Fibroblast of the aortic adventitia (primary cell): ENCODE data around the gene ENPP3. TPM values are rescaled to one million over a fixed set of nuclear protein-coding genes. Genes with fewer than 3 reads are reported as not detected.
A peak's percentile ranks its signal among the peaks of the same experiment; 100 is the strongest.
"Not testable (repeated sequence)": the region's sequence is repeated elsewhere in the genome, so short reads cannot be mapped to it uniquely, and the experiment has no call there.

ENCODE experiments used
- DNase-seq: peaks from one replicate; pipeline ENCODE4 v3.0.0-alpha.2; 2010; ENCODE audit warnings: low read depth
- H3K4me3 ChIP-seq: 2 replicates; pipeline ENCODE4 v1.5.1; 2011; ENCODE audit warnings: low read depth, mild to moderate bottlenecking, control low read depth, low read length, moderate library complexity
- CTCF ChIP-seq: IDR thresholded peaks from 2 replicates; pipeline ENCODE4 v1.5.1; 2011; ENCODE audit warnings: mild to moderate bottlenecking, low read length, control low read depth, inconsistent platforms; ENCODE audit not compliant: insufficient read depth
- total RNA-seq: library from RNA; depleted of rRNA; stranded (reverse); fragments of >200 nt; gene quantifications from 2 replicates; pipeline ENCODE4 v1.2.3, GENCODE V29; 2012; ENCODE audit warnings: low replicate concordance

The ENPP3 gene
- total RNA-seq, 1 donor: not detected

DNA sequence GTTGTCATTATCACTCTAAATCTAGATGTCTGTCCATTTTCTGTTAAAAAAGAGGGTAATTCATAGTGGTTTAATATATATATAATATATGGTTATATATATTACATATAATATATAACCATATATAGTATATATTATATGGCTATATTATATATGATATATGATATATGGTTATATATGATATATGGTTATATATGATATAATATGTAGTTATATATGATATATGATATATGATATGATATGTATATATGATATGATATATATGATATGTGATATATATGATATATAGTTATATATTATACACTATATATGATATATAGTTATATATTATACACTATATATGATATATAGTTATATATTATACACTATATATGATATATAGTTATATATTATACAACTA, 55.5 kb downstream of the ENPP3 start:
- no peak overlapping the region for H3K4me3 ChIP-seq
- TF ChIP-seq CTCF: no peak
- no peak for DNase-seq

DNA sequence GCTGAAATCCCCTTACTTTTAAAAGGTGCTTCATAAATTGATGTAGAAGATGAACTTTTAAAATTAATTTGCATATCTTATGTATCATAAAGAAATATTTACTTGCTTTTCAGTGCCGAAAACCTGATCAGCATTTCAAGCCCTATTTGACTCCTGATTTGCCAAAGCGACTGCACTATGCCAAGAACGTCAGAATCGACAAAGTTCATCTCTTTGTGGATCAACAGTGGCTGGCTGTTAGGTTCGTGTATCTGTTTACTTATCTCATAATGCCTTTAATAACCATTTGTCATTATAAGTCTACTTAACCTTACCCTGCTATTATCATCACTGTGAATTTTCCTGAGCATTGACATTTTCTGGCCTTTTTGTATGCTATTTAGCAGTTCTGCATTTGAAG, 56.3 kb downstream of the ENPP3 start:
- no peak for DNase-seq
- TF ChIP-seq CTCF: no peak

GRCh38 chr6:131694832-131695426, 57.8 kb downstream of the ENPP3 start:
- H3K4me3 ChIP-seq: no peak overlapping the region
- TF ChIP-seq CTCF: peak; percentile 96
- DNase-seq: peak; percentile 75

More for the DNA sequence above, 56.3 kb downstream of the ENPP3 start:
- H3K4me3 ChIP-seq: no peak overlapping the region

- H3K4me3 ChIP-seq: no peak overlapping the region
- no peak for TF ChIP-seq CTCF
- no peak for DNase-seq
These were observed 59.9 kb downstream of the ENPP3 start for GRCh38 chr6:131696956-131697355.

DNA sequence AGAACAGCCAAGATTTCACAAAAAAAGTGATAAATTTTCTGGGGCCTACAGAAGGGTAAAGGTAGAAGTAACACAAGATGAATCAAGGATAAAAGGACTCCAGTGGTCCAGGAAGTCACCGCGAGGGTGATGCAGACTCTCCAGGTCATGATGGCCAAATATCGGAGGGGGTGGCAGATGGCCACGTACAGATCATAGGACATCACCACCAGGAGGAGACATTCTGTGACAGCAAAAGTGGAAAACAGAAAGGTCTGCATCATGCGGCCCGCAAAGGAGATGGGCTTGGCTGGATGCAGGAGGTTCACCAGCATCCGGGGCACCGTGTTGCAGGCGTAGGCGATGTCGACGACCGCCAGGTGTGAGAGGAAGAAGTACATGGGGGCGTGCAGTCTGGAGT, 63.7 kb downstream of the ENPP3 start:
- not testable (repeated sequence) for DNase-seq, H3K4me3 ChIP-seq

- DNase-seq, H3K4me3 ChIP-seq: not testable (repeated sequence)
These were observed 66.8 kb downstream of the ENPP3 start for GRCh38 chr6:131703905-131704304.

- not testable (repeated sequence) for H3K4me3 ChIP-seq, DNase-seq
These were observed 73.8 kb downstream of the ENPP3 start, which contains the start of gene CTAGE9 for GRCh38 chr6:131710917-131711316. Gene CTAGE9 (minus strand): TSS chr6:131711017. CDS start chr6:131711017, 0 bp downstream.

GRCh38 chr6:131715567-131715966, 78.5 kb downstream of the ENPP3 start:
- not testable (repeated sequence) for H3K4me3 ChIP-seq, DNase-seq

DNA sequence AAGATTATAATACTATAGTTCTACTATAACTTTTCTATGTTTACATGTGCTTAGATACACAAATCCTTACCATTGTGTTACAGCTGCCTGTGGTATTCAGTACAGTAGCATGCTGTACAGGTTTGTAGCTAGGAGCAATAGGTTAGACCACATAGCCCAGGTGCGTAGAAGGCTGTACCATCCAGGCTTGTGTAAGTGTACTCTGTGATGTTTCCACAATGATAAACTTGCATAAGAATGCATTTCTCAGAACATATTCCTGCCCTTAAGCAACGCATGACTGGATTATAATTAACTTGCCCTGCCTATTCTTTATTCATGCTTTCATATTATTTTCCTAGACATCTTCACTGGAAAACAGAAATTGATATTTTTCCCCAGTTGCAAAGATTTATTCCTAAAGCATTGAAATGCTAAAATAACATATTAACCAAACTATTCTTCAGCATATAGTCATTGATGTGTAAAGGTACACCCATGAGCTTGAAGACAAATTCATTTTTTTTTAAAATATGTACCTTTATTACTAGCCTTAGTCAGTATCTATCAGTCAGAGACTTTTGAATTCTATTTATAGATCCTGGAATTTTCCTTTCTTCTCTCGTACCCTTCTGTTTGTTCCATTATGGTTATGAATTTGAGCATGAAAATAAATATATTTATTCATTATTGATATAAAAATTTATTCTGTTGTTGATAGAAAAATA, 80.9 kb downstream of the ENPP3 start:
- H3K4me3 ChIP-seq: no peak overlapping the region
- TF ChIP-seq CTCF: no peak
- DNase-seq: no peak
